Body of pancreas (tissue), 4 donors: Measurements from ENCODE around the gene CFAP299. TPM values are rescaled to one million over a fixed set of nuclear protein-coding genes. Genes with fewer than 3 reads are reported as not detected.
A peak's percentile ranks its signal among the peaks of the same experiment; 100 is the strongest.

Source experiments
- ATAC-seq: fragments of 150-250 bp; one replicate; pipeline ENCODE4 v1.9.1; 2016
- DNase-seq, 4 donors: peaks; one replicate each; pipeline ENCODE4 v3.0.0-alpha.2; 2019
- H3K27ac ChIP-seq, 4 donors: fragments of 200-600 bp; sonication (generic); 1 replicate in 3 of 4; 2 replicates in 1 of 4; pipeline versions ENCODE4 v1.5.1 to v1.6.1; 2016 to 2019; ENCODE audit warnings: mild to moderate bottlenecking in 1 of 4, mixed read lengths in 1 of 4, moderate library complexity in 1 of 4
- H3K27me3 ChIP-seq, 2 donors: fragments of 200-600 bp; sonication (generic); one replicate each; pipeline ENCODE4 v1.6.0; 2016; ENCODE audit warnings: mild to moderate bottlenecking in 1 of 2
- H3K36me3 ChIP-seq, 2 donors: fragments of 200-600 bp; sonication (generic); replicated peaks in 1 of 2; 2 replicates each; pipeline ENCODE4 v1.5.1; 2016; ENCODE audit warnings: low read depth in 2 of 2; ENCODE audit not compliant: insufficient read depth in 1 of 2
- H3K4me1 ChIP-seq: fragments of 200-600 bp; sonication (generic); one replicate; pipeline ENCODE4 v1.6.0; 2016
- H3K4me3 ChIP-seq, 2 donors: fragments of 200-600 bp; sonication (generic); 1 replicate in 1 of 2; 2 replicates in 1 of 2; pipeline ENCODE4 v1.5.1; 2016 to 2019
- H3K9me3 ChIP-seq, 3 donors: fragments of 200-600 bp; sonication (generic); 1 replicate in 2 of 3; 2 replicates in 1 of 3; pipeline ENCODE4 v1.5.1; 2016
- CTCF ChIP-seq, 7 experiments: fragments of 450-650 bp in 4 of 7; fragments of 200-600 bp in 3 of 7; sonication (generic) in 3 of 7; IDR thresholded peaks; one replicate each; pipeline ENCODE4 v1.5.1; 2016 to 2019; ENCODE audit warnings: antibody characterized with exemption in 7 of 7
- POLR2A ChIP-seq, 3 donors: fragments of 450-650 bp; IDR thresholded peaks; one replicate each; pipeline ENCODE4 v1.6.1; 2016; ENCODE audit warnings: antibody characterized with exemption in 3 of 3, mild to moderate bottlenecking in 2 of 3
- WGBS, 2 donors: methylation state at CpG; one replicate each; pipeline ENCODE4 v1.1.5; 2017; 5-methylcytosine and 5-hydroxymethylcytosine counted together
- intact Hi-C: fragments of 100-400 bp; cut with DNase I; formaldehyde crosslinking; loops from one replicate; pipeline ENCODE4 v1.15.1; 2023
- total RNA-seq, 2 donors: library from RNA; depleted of rRNA; stranded (reverse); fragments of >200 nt; gene quantifications; one replicate each; pipeline ENCODE4 v1.1.0, GENCODE V29; 2016

The CFAP299 gene
- total RNA-seq, 2 donors from 2014 or later: not detected

- Histone ChIP-seq H3K36me3 (no peaks in the 10 kb centered on the region), H3K4me1 (no peaks in the 10 kb centered on the region), H3K27ac (no peak overlapping the region), H3K4me3 (no peak overlapping the region), H3K27me3 (no peaks in the 10 kb centered on the region), H3K9me3 (no peaks in the 10 kb centered on the region)
- TF ChIP-seq CTCF (IDR thresholded peaks at IDR 0.05): no peak
- TF ChIP-seq POLR2A (IDR thresholded peaks at IDR 0.05): no peak
- intact Hi-C loops: no loop called here
- ATAC-seq (no peak), DNase-seq (no peak)
- WGBS, 2 donors: 75% methylated on average over 8 of the region's 8 CpGs
Observed at GRCh38 chr4:80388284-80388607, 52.7 kb downstream of the CFAP299 start.

GRCh38 chr4:80390178-80390577 lies 54.6 kb downstream of the CFAP299 start:
- ATAC-seq: no peak
- Histone ChIP-seq H3K4me1 (no peaks in the 10 kb centered on the region), H3K27ac (no peak overlapping the region), H3K36me3 (no peaks in the 10 kb centered on the region), H3K4me3 (no peak overlapping the region), H3K9me3 (no peaks in the 10 kb centered on the region), H3K27me3 (no peaks in the 10 kb centered on the region)
- 58 to 78% methylated on average over 2 of the region's 2 CpGs for WGBS, 2 donors
- no peak for TF ChIP-seq POLR2A (IDR thresholded peaks at IDR 0.05)
- no peak for DNase-seq
- intact Hi-C loops: no loop called here

- no peak for TF ChIP-seq POLR2A (IDR thresholded peaks at IDR 0.05)
- no peak for TF ChIP-seq CTCF (IDR thresholded peaks at IDR 0.05)
- H3K4me1 ChIP-seq: no peaks in the 10 kb centered on the region
- no peak for ATAC-seq
- H3K36me3 ChIP-seq: no peaks in the 10 kb centered on the region
- H3K27ac ChIP-seq: no peak overlapping the region
- no peak overlapping the region for H3K4me3 ChIP-seq
- intact Hi-C loops: no loop called here
- H3K27me3 ChIP-seq: no peaks in the 10 kb centered on the region
- no peak for DNase-seq
- H3K9me3 ChIP-seq: no peaks in the 10 kb centered on the region
- 51 to 59% methylated on average over 4 of the region's 4 CpGs for WGBS, 2 donors
Observed at GRCh38 chr4:80393246-80393969, 57.9 kb downstream of the CFAP299 start.

GRCh38 chr4:80393970-80394250 lies 58.4 kb downstream of the CFAP299 start:
- ATAC-seq (no peak), DNase-seq (no peak)
- H3K9me3 ChIP-seq: no peaks in the 10 kb centered on the region
- intact Hi-C loops: no loop called here
- H3K27me3 ChIP-seq: no peaks in the 10 kb centered on the region
- no peak overlapping the region for H3K4me3 ChIP-seq
- 81 to 89% methylated on average over 1 of the region's 1 CpG for WGBS, 2 donors
- H3K27ac ChIP-seq: no peak overlapping the region
- TF ChIP-seq POLR2A (IDR thresholded peaks at IDR 0.05) (no peak), CTCF (IDR thresholded peaks at IDR 0.05) (no peak)
- no peaks in the 10 kb centered on the region for H3K36me3 ChIP-seq
- no peaks in the 10 kb centered on the region for H3K4me1 ChIP-seq

- no peaks in the 10 kb centered on the region for H3K36me3 ChIP-seq
- 69 to 71% methylated on average over 4 of the region's 4 CpGs for WGBS, 2 donors
- intact Hi-C loops: no loop called here
- H3K27ac ChIP-seq: no peak overlapping the region
- ATAC-seq: no peak
- no peaks in the 10 kb centered on the region for H3K27me3 ChIP-seq
- peak in 2 of 4 donors; percentile 19 to 48 for DNase-seq
- TF ChIP-seq CTCF (IDR thresholded peaks at IDR 0.05) (no peak), POLR2A (IDR thresholded peaks at IDR 0.05) (no peak)
- H3K4me3 ChIP-seq: no peak overlapping the region
- H3K9me3 ChIP-seq: no peaks in the 10 kb centered on the region
- H3K4me1 ChIP-seq: no peaks in the 10 kb centered on the region
Observed at GRCh38 chr4:80407246-80407645, 71.7 kb downstream of the CFAP299 start.
